ENCODE measurements around the gene ZFP64.
"Not testable (repeated sequence)": the region's sequence is repeated elsewhere in the genome, so short reads cannot be mapped to it uniquely, and the experiment has no call there.

ZFP64 gene

DNA sequence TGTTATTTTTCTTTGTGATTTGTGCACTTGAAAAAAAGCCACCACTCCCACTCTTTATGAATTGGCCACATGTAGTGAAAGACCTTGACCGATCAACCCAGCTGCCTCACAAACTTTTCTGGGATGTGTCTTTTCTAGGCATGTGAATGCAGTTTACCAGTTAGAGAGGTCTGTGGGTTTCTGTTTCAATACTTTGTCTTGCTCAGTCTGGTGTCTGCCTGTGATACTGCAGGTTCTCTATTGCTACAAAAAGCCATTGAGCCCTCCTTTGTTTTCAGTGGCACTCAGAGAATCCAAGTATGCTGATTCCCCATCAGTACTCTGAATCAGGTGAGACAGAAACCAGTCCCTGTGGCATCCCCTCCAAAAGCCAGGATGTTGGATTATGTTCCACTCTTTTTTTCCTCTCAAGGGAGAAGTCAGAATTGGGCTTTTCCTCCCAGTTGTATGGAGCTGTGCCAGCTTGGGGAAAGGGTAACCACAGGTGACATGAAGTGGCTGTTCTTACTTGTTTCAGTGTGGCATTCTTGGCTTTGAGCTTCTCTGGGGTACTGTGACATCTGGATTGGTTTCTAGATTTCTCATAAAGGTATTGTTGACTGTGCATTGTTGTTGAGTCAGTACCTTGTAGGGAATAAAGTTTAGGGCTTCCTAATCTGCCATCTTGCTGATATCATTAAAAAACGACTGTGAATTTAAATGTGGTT, 26.3 kb upstream of the ZFP64 start:
- Mint-ChIP-seq H3K27ac (no peak overlapping the region), H3K27me3 (peaks cover 26 to 44% of the 10 kb centered on the region in 2 donors), H3K4me1 (no peaks in the 10 kb centered on the region), H3K36me3 (peaks cover 3 to 4% of the 10 kb centered on the region in 2 donors), H3K9me3 (peaks cover 21 to 22% of the 10 kb centered on the region in 2 donors), H3K4me3 (no peak overlapping the region)
- no peak for ATAC-seq (replicated peaks)
- DNase-seq, result no peak

GRCh38 chr20:52213995-52214394, 22.4 kb upstream of the ZFP64 start:
- H3K27me3 Mint-ChIP-seq, result peaks cover 33 to 60% of the 10 kb centered on the region in 2 donors

DNA sequence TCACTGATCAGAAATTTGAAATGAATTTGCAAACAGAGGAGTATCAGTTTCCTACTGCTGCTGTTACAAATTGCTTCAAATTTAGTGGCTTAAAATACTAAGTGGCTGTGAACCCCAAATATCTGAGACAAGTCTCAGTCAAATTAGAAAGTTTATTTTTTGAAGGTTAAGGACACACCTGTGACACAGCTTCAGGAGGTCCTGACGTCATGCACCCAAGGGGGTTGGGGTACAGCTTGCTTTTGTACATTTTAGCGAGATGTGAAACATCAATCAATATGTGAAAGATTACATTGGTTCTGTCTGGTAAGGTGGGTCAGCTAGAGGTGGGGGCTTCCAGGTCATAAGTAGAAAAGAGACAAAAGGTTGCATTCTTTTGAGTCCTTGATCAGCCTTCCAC, 21.4 kb upstream of the ZFP64 start:
- Mint-ChIP-seq H3K27ac (no peak overlapping the region), H3K27me3 (peaks cover 35 to 56% of the 10 kb centered on the region in 2 donors), H3K36me3 (peaks cover 0 to 2% of the 10 kb centered on the region in 2 donors), H3K4me1 (no peaks in the 10 kb centered on the region), H3K4me3 (no peak overlapping the region), H3K9me3 (peaks cover 21% of the 10 kb centered on the region in 2 donors)
- no peak for ATAC-seq (replicated peaks)
- no peak for DNase-seq

More at GRCh38 chr20:52213995-52214394, 22.4 kb upstream of the ZFP64 start:
- no peaks in the 10 kb centered on the region for H3K4me1 Mint-ChIP-seq
- no peak overlapping the region for H3K4me3 Mint-ChIP-seq
- peaks cover 23 to 24% of the 10 kb centered on the region in 2 donors for H3K9me3 Mint-ChIP-seq
- H3K27ac Mint-ChIP-seq, result no peak overlapping the region
- DNase-seq, result no peak
- no peak for ATAC-seq (replicated peaks)
- H3K36me3 Mint-ChIP-seq, result peaks cover 0 to 5% of the 10 kb centered on the region in 2 donors

DNA sequence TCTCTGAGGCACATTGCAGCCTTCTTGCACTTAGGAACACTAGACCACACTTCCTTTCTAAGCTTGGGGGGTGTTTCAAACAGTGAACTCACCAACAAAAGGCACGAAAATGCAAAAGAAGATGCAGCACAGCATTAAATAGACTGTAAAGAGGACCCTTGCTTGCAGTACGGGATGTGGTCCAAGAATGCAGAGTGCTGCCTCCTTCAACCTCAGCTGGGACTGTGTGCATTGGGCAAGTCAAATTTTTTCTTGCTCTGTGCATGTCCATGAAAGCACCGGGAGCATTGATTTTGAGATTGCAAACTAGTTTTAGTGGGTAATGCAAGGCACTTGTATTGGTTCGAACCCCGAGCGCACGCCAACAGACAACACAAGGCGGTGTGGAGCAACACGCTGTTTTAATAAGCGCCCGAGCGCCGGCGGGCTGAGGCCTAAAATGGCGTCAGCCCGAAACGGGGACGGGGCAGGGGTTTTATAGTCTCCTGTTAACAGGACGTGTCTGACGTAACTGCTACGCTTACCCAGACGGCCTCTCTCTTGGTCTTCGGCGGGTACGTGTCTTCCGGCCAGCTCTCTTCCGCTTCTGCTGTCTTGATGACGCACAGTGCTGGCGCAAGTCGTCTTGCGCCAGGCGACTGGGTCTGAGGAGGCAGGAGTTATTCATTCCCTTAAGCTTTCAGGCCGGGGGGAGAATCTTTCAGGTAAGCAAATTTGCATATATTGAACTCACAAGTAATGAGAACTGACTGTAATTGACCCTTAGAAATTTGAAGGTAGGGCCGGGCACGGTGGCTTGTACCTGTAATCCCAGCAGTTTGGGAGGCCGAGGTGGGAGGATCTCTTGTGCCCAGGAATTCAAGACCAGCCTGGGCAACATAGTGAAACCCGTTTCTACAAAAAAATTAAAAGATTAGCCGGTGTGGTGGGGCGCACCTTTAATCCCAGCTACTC, 18.7 kb upstream of the ZFP64 start:
- no peak for ATAC-seq (replicated peaks)
- no peak overlapping the region for H3K4me3 Mint-ChIP-seq
- no peak for DNase-seq
- peaks cover 12 to 15% of the 10 kb centered on the region in 2 donors for H3K9me3 Mint-ChIP-seq
- H3K4me1 Mint-ChIP-seq, result no peaks in the 10 kb centered on the region
- H3K27me3 Mint-ChIP-seq, result peaks cover 31 to 50% of the 10 kb centered on the region in 2 donors
- H3K36me3 Mint-ChIP-seq, result peaks cover 0 to 2% of the 10 kb centered on the region in 2 donors
- H3K27ac Mint-ChIP-seq, result no peak overlapping the region

GRCh38 chr20:52209154-52209571, 17.6 kb upstream of the ZFP64 start:
- Mint-ChIP-seq H3K9me3 (peaks cover 12 to 15% of the 10 kb centered on the region in 2 donors), H3K4me3 (no peak overlapping the region), H3K27ac (no peak overlapping the region), H3K27me3 (peaks cover 26 to 44% of the 10 kb centered on the region in 2 donors), H3K36me3 (peaks cover 0 to 2% of the 10 kb centered on the region in 2 donors), H3K4me1 (no peaks in the 10 kb centered on the region)
- ATAC-seq (replicated peaks) (no peak), DNase-seq (no peak)

- peaks cover 14 to 29% of the 10 kb centered on the region in 2 donors for H3K27me3 Mint-ChIP-seq
- no peak overlapping the region for H3K4me3 Mint-ChIP-seq
- peaks cover 8 to 12% of the 10 kb centered on the region in 2 donors for H3K9me3 Mint-ChIP-seq
- no peak for DNase-seq
- peaks cover 0 to 2% of the 10 kb centered on the region in 2 donors for H3K36me3 Mint-ChIP-seq
- no peak overlapping the region for H3K27ac Mint-ChIP-seq
- H3K4me1 Mint-ChIP-seq, result no peaks in the 10 kb centered on the region
- no peak for ATAC-seq (replicated peaks)
Measured at GRCh38 chr20:52207020-52207810, 15.6 kb upstream of the ZFP64 start.

DNA sequence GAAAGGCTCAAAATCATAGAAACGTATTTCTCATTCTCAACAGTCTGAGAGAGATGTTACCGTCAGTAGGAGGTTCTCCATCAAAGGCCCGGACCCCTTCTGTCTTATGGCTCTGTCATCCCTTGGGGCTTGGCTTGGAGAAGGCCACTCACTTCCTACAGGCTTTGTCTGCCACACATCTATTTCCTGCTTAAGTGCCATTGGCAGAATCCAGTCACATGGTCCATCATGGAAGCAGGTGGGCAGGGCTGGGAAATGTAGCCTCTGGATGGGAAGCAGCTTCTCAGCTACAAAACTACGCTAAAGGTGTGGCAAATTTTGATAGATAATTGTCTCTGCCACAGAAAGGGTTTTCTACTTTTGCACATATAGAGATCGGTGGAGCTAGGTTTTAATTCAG, 12.6 kb upstream of the ZFP64 start:
- Mint-ChIP-seq H3K9me3 (no peaks in the 10 kb centered on the region), H3K36me3 (no peaks in the 10 kb centered on the region), H3K4me3 (no peak overlapping the region), H3K27ac (no peak overlapping the region), H3K27me3 (peaks cover 10 to 13% of the 10 kb centered on the region in 2 donors), H3K4me1 (no peaks in the 10 kb centered on the region)
- ATAC-seq (replicated peaks) (no peak), DNase-seq (no peak)

DNA sequence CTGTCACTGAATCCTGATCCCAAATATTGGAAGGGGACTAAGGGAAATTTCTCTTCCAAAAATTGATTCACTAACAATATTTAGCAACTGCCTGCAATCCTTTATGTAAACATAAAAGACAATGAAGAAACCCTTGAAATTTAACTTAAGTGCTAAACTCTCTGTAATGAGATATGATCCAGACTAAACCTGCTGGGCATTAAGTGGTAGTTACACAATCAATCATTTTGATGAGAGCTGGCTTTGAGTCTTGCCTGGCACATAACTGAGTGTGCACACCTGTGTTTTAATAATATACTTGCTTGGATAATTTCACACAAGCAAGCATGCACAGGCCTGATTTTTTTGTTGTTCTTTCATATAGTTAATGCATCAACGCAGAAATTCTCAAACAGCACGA, 9.8 kb upstream of the ZFP64 start:
- Mint-ChIP-seq H3K4me3 (no peak overlapping the region), H3K9me3 (no peaks in the 10 kb centered on the region), H3K27ac (no peak overlapping the region), H3K4me1 (no peaks in the 10 kb centered on the region), H3K36me3 (no peaks in the 10 kb centered on the region), H3K27me3 (no peaks in the 10 kb centered on the region)
- DNase-seq (no peak), ATAC-seq (replicated peaks) (no peak)

DNA sequence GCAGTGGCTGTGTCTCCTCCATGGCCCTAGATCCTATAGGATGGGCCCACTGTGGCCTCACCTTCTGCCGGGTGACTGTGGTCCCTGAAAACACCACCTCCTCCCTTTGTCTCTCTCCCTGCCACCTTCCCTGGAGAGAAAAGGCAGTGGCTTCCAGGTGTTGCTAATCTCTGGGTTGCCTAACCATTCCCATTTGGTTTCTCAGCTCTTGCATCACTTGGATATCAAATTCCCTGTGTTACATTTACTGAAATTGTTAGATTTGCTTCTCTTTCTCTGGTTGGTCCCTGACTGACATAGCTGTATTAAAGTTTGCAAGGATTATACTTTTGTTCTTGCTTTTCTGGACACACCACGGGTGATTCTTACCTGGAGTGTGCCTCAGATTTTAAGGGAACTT, 9.3 kb upstream of the ZFP64 start:
- ATAC-seq (replicated peaks), result no peak

DNA sequence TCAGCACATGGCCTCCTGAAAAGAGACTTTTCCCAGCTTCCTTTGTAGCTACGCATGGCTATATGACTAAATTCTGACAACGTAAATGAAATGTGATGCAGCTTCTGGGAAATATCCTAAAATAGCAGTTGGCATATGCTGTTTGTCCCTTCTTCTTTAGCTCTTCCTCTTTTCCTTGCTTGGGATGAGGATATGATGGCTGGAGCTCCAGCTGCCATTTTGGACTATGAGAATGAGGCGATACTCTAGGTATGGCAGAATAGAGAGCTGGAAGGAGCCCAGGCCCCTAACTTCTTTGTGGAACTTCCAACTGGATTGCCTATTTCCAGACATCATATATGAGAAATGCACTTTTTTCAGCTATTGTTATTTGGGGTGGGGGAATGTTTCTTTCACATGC, 5.3 kb upstream of the ZFP64 start:
- no peak for DNase-seq
- Mint-ChIP-seq H3K4me3 (no peak overlapping the region), H3K36me3 (no peaks in the 10 kb centered on the region), H3K27me3 (no peaks in the 10 kb centered on the region), H3K27ac (no peak overlapping the region), H3K4me1 (peaks cover 5 to 11% of the 10 kb centered on the region in 2 donors), H3K9me3 (no peaks in the 10 kb centered on the region)
- no peak for ATAC-seq (replicated peaks)

More for the DNA sequence above, 9.3 kb upstream of the ZFP64 start:
- no peaks in the 10 kb centered on the region for H3K4me1 Mint-ChIP-seq
- no peaks in the 10 kb centered on the region for H3K27me3 Mint-ChIP-seq
- no peak overlapping the region for H3K27ac Mint-ChIP-seq
- H3K36me3 Mint-ChIP-seq, result no peaks in the 10 kb centered on the region
- no peak overlapping the region for H3K4me3 Mint-ChIP-seq
- H3K9me3 Mint-ChIP-seq, result no peaks in the 10 kb centered on the region
- no peak for DNase-seq

DNA sequence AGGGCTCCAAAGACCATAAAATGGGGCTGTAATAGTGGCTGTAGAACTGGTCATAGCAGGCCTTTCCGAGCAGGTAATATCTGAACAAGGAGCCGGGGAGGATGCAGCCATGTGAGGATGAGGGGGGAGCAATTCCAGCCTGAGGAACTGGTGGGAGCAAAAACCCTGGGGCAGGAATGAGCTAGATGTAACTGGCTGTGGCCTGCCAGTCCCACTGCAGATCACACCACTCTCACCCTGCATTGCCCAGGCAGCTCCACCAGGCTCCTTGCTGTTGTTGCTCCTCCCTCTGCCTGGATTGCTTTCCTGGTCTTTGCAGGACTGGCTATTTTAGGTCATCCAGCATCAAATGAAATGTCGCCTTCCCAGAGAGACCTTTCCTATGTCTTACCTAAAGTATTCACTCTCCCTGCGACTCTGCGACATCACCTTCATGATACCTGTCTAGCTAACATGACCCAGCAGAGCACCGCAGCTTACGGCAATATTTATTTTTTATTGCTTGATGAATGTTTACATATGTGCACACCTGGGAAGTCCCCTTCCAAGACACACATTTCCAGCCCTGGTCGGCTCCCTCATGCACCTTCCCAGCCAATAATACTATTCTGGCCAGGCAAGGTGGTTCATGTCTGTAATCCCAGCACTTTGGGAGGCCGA, 2.4 kb upstream of the ZFP64 start:
- Mint-ChIP-seq H3K27me3 (no peaks in the 10 kb centered on the region), H3K36me3 (no peaks in the 10 kb centered on the region), H3K27ac (no peak overlapping the region), H3K4me1 (peaks cover 7 to 23% of the 10 kb centered on the region in 2 donors), H3K4me3 (no peak overlapping the region), H3K9me3 (no peaks in the 10 kb centered on the region)
- ATAC-seq (replicated peaks), result no peak
- DNase-seq, result no peak

DNA sequence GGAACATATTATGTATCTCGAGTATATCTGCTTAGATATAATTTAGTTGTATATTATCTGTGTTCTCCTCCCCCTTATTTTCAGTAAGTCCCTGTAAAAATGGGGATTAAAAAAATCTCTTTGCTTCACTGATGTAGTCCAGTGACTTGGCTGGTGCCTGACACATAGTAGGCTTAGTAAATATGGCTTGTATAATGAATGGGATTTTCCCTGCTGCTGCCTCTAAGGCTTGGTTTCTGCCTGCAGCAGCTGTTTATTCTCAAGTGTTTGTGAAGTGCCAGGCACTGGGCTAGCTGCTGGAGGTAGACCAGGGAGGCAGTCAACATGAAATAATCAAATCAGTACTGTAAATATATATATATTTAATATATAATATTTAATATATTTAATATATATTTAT, 1.6 kb upstream of the ZFP64 start:
- H3K36me3 Mint-ChIP-seq, result no peaks in the 10 kb centered on the region
- no peak for ATAC-seq (replicated peaks)
- no peak for DNase-seq
- peak overlapping the region; percentile 83 to 87 for H3K4me3 Mint-ChIP-seq
- no peak overlapping the region for H3K27ac Mint-ChIP-seq
- H3K4me1 Mint-ChIP-seq, result peaks cover 7 to 23% of the 10 kb centered on the region in 2 donors
- H3K9me3 Mint-ChIP-seq, result no peaks in the 10 kb centered on the region
- H3K27me3 Mint-ChIP-seq, result no peaks in the 10 kb centered on the region

DNA sequence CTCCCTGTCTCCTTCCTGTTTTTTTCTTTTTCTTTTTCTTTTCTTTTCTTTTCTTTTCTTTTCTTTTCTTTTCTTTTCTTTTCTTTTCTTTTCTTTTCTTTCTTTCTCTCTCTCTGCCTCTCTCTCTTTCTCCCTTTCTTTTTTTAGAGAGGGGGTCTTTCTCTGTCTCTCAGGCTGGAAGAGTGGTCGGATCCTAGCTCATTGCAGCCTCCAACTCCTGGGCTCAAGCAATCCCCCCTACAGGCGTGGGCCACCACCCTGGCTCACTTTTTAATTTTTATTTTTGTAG, 1.1 kb upstream of the ZFP64 start:
- not testable (repeated sequence) for H3K9me3 Mint-ChIP-seq; H3K27me3 Mint-ChIP-seq; DNase-seq; H3K36me3 Mint-ChIP-seq; ATAC-seq (replicated peaks)
- H3K27ac Mint-ChIP-seq, result peak overlapping the region; percentile 80
- H3K4me1 Mint-ChIP-seq, result peaks cover 7 to 23% of the 10 kb centered on the region in 2 donors
- peak overlapping the region; percentile 83 to 87 for H3K4me3 Mint-ChIP-seq

Measured in stimulated activated naive B cell treated with anti-CD40 and anti-IgM and Interleukin-4, amounts not matched to agents 10 μg/mL and 1 μg/mL and 100 μg/mL, for 72 hours (primary cell).